GM12892 (cell line): ENCODE measurements around the gene GRIN1.

Source experiments
- POLR2A ChIP-seq: IDR thresholded peaks from 2 replicates; pipeline ENCODE4 v1.6.1; 2011; ENCODE audit warnings: low read depth, low read length, control low read depth
- TAF1 ChIP-seq: IDR thresholded peaks from 2 replicates; pipeline ENCODE4 v1.6.1; 2011; ENCODE audit warnings: low read depth, mild to moderate bottlenecking, control low read depth, low read length, borderline replicate concordance

DNA sequence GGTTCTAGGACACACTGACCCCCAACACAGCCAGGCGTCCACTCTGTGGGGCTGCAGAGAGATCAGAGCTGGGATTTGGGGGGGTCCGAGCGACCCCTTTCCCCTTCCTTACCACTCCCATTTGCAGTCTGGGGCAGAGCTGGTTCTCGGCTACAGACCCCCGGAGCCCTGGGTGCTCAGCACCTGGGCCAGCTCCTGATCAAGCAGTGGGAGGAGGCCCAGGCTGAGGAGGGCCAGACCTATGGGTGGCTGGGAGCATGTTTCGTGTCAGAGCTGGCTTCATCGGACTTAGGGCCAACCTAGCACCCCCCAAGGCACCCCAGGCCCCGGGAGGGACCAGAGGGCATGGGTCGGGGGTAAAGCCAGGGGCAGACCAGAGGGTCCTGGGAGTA, 7.6 kb downstream of the GRIN1 start:
- TF ChIP-seq TAF1 (no peak), POLR2A (no peak)
